Tibial nerve (tissue), 4 donors: Measurements from ENCODE around the gene IFNAR1.

Source experiments
- EP300 ChIP-seq, 2 donors: sonication (generic); formaldehyde crosslinking; IDR thresholded peaks; one replicate each; pipeline ENCODE4 v1.6.1; 2017; ENCODE audit warnings: antibody characterized with exemption in 2 of 2, mild to moderate bottlenecking in 1 of 2
- POLR2A ChIP-seq, 2 donors: fragments of 450-650 bp; IDR thresholded peaks; one replicate each; pipeline ENCODE4 v1.6.1; 2017; ENCODE audit warnings: antibody characterized with exemption in 2 of 2, mild to moderate bottlenecking in 2 of 2, moderate library complexity in 2 of 2
- TF ChIP-seq, protein P1 (sequence below), 5 experiments: fragments of 200-600 bp in 3 of 5; fragments of 450-650 bp in 2 of 5; sonication (generic) in 3 of 5; IDR thresholded peaks; one replicate each; pipeline ENCODE4 v1.5.1; 2016 to 2019; ENCODE audit warnings: antibody characterized with exemption in 5 of 5, mild to moderate bottlenecking in 3 of 5, moderate library complexity in 2 of 5

- TF ChIP-seq, protein P1, sequence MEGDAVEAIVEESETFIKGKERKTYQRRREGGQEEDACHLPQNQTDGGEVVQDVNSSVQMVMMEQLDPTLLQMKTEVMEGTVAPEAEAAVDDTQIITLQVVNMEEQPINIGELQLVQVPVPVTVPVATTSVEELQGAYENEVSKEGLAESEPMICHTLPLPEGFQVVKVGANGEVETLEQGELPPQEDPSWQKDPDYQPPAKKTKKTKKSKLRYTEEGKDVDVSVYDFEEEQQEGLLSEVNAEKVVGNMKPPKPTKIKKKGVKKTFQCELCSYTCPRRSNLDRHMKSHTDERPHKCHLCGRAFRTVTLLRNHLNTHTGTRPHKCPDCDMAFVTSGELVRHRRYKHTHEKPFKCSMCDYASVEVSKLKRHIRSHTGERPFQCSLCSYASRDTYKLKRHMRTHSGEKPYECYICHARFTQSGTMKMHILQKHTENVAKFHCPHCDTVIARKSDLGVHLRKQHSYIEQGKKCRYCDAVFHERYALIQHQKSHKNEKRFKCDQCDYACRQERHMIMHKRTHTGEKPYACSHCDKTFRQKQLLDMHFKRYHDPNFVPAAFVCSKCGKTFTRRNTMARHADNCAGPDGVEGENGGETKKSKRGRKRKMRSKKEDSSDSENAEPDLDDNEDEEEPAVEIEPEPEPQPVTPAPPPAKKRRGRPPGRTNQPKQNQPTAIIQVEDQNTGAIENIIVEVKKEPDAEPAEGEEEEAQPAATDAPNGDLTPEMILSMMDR (IDR thresholded peaks at IDR 0.05), result no peak
- TF ChIP-seq EP300 (IDR thresholded peaks at IDR 0.05) (no peak), POLR2A (IDR thresholded peaks at IDR 0.05) (no peak)
Observed at GRCh38 chr21:33386222-33386784, 61.5 kb downstream of the IFNAR1 start.
